Esophagus squamous epithelium (tissue), 4 donors: ENCODE measurements around the gene NEK4.

Source experiments
- POLR2A ChIP-seq, 4 donors: fragments of 450-650 bp; IDR thresholded peaks; one replicate each; pipeline ENCODE4 v1.6.1; 2017; ENCODE audit warnings: antibody characterized with exemption in 4 of 4, mild to moderate bottlenecking in 4 of 4, moderate library complexity in 3 of 4
- TF ChIP-seq, protein P1 (sequence below), 6 experiments: fragments of 450-650 bp in 4 of 6; fragments of 200-600 bp in 2 of 6; sonication (generic) in 2 of 6; IDR thresholded peaks; one replicate each; pipeline ENCODE4 v1.5.1; 2016 to 2019; ENCODE audit warnings: antibody characterized with exemption in 6 of 6, mild to moderate bottlenecking in 4 of 6, moderate library complexity in 4 of 6

- TF ChIP-seq, protein P1, sequence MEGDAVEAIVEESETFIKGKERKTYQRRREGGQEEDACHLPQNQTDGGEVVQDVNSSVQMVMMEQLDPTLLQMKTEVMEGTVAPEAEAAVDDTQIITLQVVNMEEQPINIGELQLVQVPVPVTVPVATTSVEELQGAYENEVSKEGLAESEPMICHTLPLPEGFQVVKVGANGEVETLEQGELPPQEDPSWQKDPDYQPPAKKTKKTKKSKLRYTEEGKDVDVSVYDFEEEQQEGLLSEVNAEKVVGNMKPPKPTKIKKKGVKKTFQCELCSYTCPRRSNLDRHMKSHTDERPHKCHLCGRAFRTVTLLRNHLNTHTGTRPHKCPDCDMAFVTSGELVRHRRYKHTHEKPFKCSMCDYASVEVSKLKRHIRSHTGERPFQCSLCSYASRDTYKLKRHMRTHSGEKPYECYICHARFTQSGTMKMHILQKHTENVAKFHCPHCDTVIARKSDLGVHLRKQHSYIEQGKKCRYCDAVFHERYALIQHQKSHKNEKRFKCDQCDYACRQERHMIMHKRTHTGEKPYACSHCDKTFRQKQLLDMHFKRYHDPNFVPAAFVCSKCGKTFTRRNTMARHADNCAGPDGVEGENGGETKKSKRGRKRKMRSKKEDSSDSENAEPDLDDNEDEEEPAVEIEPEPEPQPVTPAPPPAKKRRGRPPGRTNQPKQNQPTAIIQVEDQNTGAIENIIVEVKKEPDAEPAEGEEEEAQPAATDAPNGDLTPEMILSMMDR (IDR thresholded peaks at IDR 0.05), result no peak
- no peak for TF ChIP-seq POLR2A (IDR thresholded peaks at IDR 0.05)
Measured at GRCh38 chr3:52689151-52689550, 81.6 kb downstream of the NEK4 start.
